Tibial artery (tissue), 4 donors: ENCODE data around the gene POLR2E.

Source experiments
- DNase-seq, 2 donors: peaks; one replicate each; pipeline ENCODE4 v3.0.0-alpha.2; 2019
- H3K27ac ChIP-seq, 2 donors: fragments of 200-600 bp; sonication (generic) in 1 of 2; 1 replicate in 1 of 2; 2 replicates in 1 of 2; pipeline ENCODE4 v1.5.1; 2018 to 2019; ENCODE audit warnings: mild to moderate bottlenecking in 1 of 2
- H3K27me3 ChIP-seq, 2 donors: fragments of 200-600 bp; sonication (generic) in 1 of 2; one replicate each; pipeline versions ENCODE4 v1.5.1 to v1.6.0; 2016 to 2019
- H3K36me3 ChIP-seq, 3 donors: fragments of 200-600 bp; sonication (generic) in 2 of 3; one replicate each; pipeline ENCODE4 v1.5.1; 2016 to 2019; ENCODE audit warnings: mild to moderate bottlenecking in 2 of 3
- H3K4me1 ChIP-seq, 4 donors: fragments of 200-600 bp; sonication (generic) in 2 of 4; 1 replicate in 3 of 4; 2 replicates in 1 of 4; pipeline ENCODE4 v1.5.1; 2016 to 2019
- H3K4me3 ChIP-seq, 2 donors: fragments of 200-600 bp; sonication (generic) in 1 of 2; 1 replicate in 1 of 2; 2 replicates in 1 of 2; pipeline ENCODE4 v1.5.1; 2018 to 2019; ENCODE audit warnings: mild to moderate bottlenecking in 2 of 2
- H3K9me3 ChIP-seq, 3 donors: fragments of 200-600 bp; sonication (generic) in 1 of 3; one replicate each; pipeline ENCODE4 v1.5.1; 2016 to 2019
- CTCF ChIP-seq, 2 experiments: fragments of 200-600 bp in 1 of 2; fragments of 450-650 bp in 1 of 2; IDR thresholded peaks; one replicate each; pipeline ENCODE4 v1.5.1; 2017 to 2019; ENCODE audit warnings: antibody characterized with exemption in 2 of 2, mild to moderate bottlenecking in 1 of 2, moderate library complexity in 1 of 2
- intact Hi-C: fragments of 100-400 bp; cut with DNase I; formaldehyde crosslinking; loops from one replicate; pipeline ENCODE4 v1.15.0; 2023; ENCODE audit warnings: low total_unique reads

Gene POLR2E

GRCh38 chr19:1051791-1052190, 43.4 kb downstream of the POLR2E start:
- H3K4me1 ChIP-seq, result no peaks in the 10 kb centered on the region
- intact Hi-C loops, result no loop called here
- H3K27ac ChIP-seq, result no peak overlapping the region
- DNase-seq, result no peak
- no peak for TF ChIP-seq CTCF (IDR thresholded peaks at IDR 0.05)
- no peaks in the 10 kb centered on the region for H3K27me3 ChIP-seq
- H3K36me3 ChIP-seq, result peaks cover 1 to 13% (median 4%) of the 10 kb centered on the region in 3 donors
- no peak overlapping the region for H3K4me3 ChIP-seq
- H3K9me3 ChIP-seq, result peaks cover 0 to 14% (median 12%) of the 10 kb centered on the region in 3 donors

GRCh38 chr19:1050989-1051788, 44.0 kb downstream of the POLR2E start:
- no peaks in the 10 kb centered on the region for H3K27me3 ChIP-seq
- no peak for TF ChIP-seq CTCF (IDR thresholded peaks at IDR 0.05)
- no peak for DNase-seq
- H3K4me3 ChIP-seq, result no peak overlapping the region
- peaks cover 0 to 7% (median 0%) of the 10 kb centered on the region in 3 donors for H3K36me3 ChIP-seq
- no peak overlapping the region for H3K27ac ChIP-seq
- H3K4me1 ChIP-seq, result no peaks in the 10 kb centered on the region
- intact Hi-C loops, result no loop called here
- peaks cover 0 to 8% (median 6%) of the 10 kb centered on the region in 3 donors for H3K9me3 ChIP-seq

- H3K4me3 ChIP-seq, result no peak overlapping the region
- intact Hi-C loops, result no loop called here
- H3K36me3 ChIP-seq, result no peaks in the 10 kb centered on the region
- no peaks in the 10 kb centered on the region for H3K9me3 ChIP-seq
- no peak overlapping the region for H3K27ac ChIP-seq
- H3K27me3 ChIP-seq, result no peaks in the 10 kb centered on the region
- TF ChIP-seq CTCF (IDR thresholded peaks at IDR 0.05), result no peak
- H3K4me1 ChIP-seq, result no peaks in the 10 kb centered on the region
- no peak for DNase-seq
Measured at GRCh38 chr19:1049800-1050199, 45.4 kb downstream of the POLR2E start.

- TF ChIP-seq CTCF (IDR thresholded peaks at IDR 0.05), result no peak
- Histone ChIP-seq H3K4me1 (no peaks in the 10 kb centered on the region), H3K27ac (no peak overlapping the region), H3K4me3 (no peak overlapping the region), H3K36me3 (no peaks in the 10 kb centered on the region), H3K27me3 (peaks cover 0 to 2% of the 10 kb centered on the region in 2 donors), H3K9me3 (no peaks in the 10 kb centered on the region)
- intact Hi-C loops, result no loop called here
- no peak for DNase-seq
Measured at GRCh38 chr19:1049106-1049505, 46.1 kb downstream of the POLR2E start.

GRCh38 chr19:1047696-1048147, 47.5 kb downstream of the POLR2E start:
- peaks cover 0 to 5% (median 1%) of the 10 kb centered on the region in 4 donors for H3K4me1 ChIP-seq
- no peak overlapping the region for H3K4me3 ChIP-seq
- H3K36me3 ChIP-seq, result no peaks in the 10 kb centered on the region
- TF ChIP-seq CTCF (IDR thresholded peaks at IDR 0.05), result no peak
- H3K27me3 ChIP-seq, result peaks cover 0 to 12% of the 10 kb centered on the region in 2 donors
- no peaks in the 10 kb centered on the region for H3K9me3 ChIP-seq
- no peak for DNase-seq
- intact Hi-C loops, result no loop called here
- no peak overlapping the region for H3K27ac ChIP-seq
